Liver (tissue), 9 donors: ENCODE measurements around the gene HMX3. TPM values are rescaled to one million over a fixed set of nuclear protein-coding genes. Genes with fewer than 3 reads are reported as not detected.

Experiments
- DNase-seq: peaks from one replicate; pipeline ENCODE4 v3.0.0-alpha.2; 2017; ENCODE audit warnings: low spot score
- H3K27ac ChIP-seq, 2 donors: one replicate each; pipeline ENCODE4 v1.7.0; 2013; ENCODE audit warnings: inconsistent platforms in 2 of 2, low read length in 2 of 2, control low read depth in 1 of 2, low read depth in 1 of 2, mild to moderate bottlenecking in 1 of 2
- H3K27me3 ChIP-seq, 4 donors: one replicate each; pipeline versions ENCODE4 v1.6.1 to v1.7.0; 2013; ENCODE audit warnings: low read length in 3 of 4, inconsistent platforms in 1 of 4, mild to moderate bottlenecking in 1 of 4, moderate library complexity in 1 of 4; ENCODE audit not compliant: control insufficient read depth in 4 of 4, insufficient read depth in 4 of 4
- H3K36me3 ChIP-seq, 4 donors: one replicate each; pipeline versions ENCODE4 v1.6.1 to v1.7.0; 2013; ENCODE audit warnings: low read length in 3 of 4, mild to moderate bottlenecking in 3 of 4, low read depth in 1 of 4, moderate library complexity in 1 of 4; ENCODE audit not compliant: control insufficient read depth in 4 of 4, insufficient read depth in 3 of 4
- H3K4me1 ChIP-seq, 4 donors: one replicate each; pipeline versions ENCODE4 v1.6.1 to v1.7.0; 2013; ENCODE audit warnings: low read length in 3 of 4, mild to moderate bottlenecking in 3 of 4, moderate library complexity in 1 of 4; ENCODE audit not compliant: control insufficient read depth in 4 of 4, insufficient read depth in 4 of 4
- H3K4me3 ChIP-seq, 3 donors: one replicate each; pipeline versions ENCODE4 v1.6.1 to v1.7.0; 2013; ENCODE audit warnings: low read length in 3 of 3, control low read depth in 1 of 3, low read depth in 1 of 3, mild to moderate bottlenecking in 1 of 3
- H3K9ac ChIP-seq, 2 donors: one replicate each; pipeline ENCODE4 v1.7.0; 2013; ENCODE audit warnings: low read length in 2 of 2, mild to moderate bottlenecking in 2 of 2, moderate library complexity in 2 of 2, control low read depth in 1 of 2, low read depth in 1 of 2
- H3K9me3 ChIP-seq, 4 donors: one replicate each; pipeline versions ENCODE4 v1.6.1 to v1.7.0; 2013; ENCODE audit warnings: low read length in 3 of 4; ENCODE audit not compliant: control insufficient read depth in 4 of 4
- ATF3 ChIP-seq: IDR thresholded peaks from 2 replicates; pipeline ENCODE4 v1.6.1; 2016; ENCODE audit warnings: antibody characterized with exemption
- CTCF ChIP-seq: fragments of 150-350 bp; IDR thresholded peaks from 2 replicates; pipeline ENCODE4 v1.5.1; 2017; ENCODE audit warnings: improper control_type of control experiment, low read depth, low read length; ENCODE audit not compliant: missing input control
- EGR1 ChIP-seq, 2 donors: IDR thresholded peaks; 2 replicates each; pipeline ENCODE4 v1.6.1; 2016 to 2018; ENCODE audit warnings: antibody characterized with exemption in 2 of 2, low read depth in 2 of 2
- FOXA2 ChIP-seq: IDR thresholded peaks from 2 replicates; pipeline ENCODE4 v1.6.1; 2016; ENCODE audit warnings: antibody characterized with exemption
- HNF4A ChIP-seq, 2 donors: conservative IDR thresholded peaks; 2 replicates each; pipeline ENCODE4 v1.6.1; 2016; ENCODE audit warnings: antibody characterized with exemption in 2 of 2, mild to moderate bottlenecking in 2 of 2
- NR2F2 ChIP-seq: IDR thresholded peaks from 2 replicates; pipeline ENCODE4 v1.6.1; 2016; ENCODE audit warnings: antibody characterized with exemption
- REST ChIP-seq: IDR thresholded peaks from 2 replicates; pipeline ENCODE4 v1.6.1; 2016; ENCODE audit warnings: antibody characterized with exemption, mild to moderate bottlenecking
- RXRA ChIP-seq, 2 donors: IDR thresholded peaks; 2 replicates each; pipeline ENCODE4 v1.6.1; 2017 to 2018; ENCODE audit warnings: antibody characterized with exemption in 2 of 2, mild to moderate bottlenecking in 1 of 2
- TAF1 ChIP-seq: conservative IDR thresholded peaks from 2 replicates; pipeline ENCODE4 v1.6.1; 2016; ENCODE audit warnings: antibody characterized with exemption, mild to moderate bottlenecking
- YY1 ChIP-seq: IDR thresholded peaks from 2 replicates; pipeline ENCODE4 v1.6.1; 2016; ENCODE audit warnings: antibody characterized with exemption, mild to moderate bottlenecking
- ZBTB33 ChIP-seq: IDR thresholded peaks from 2 replicates; pipeline ENCODE4 v1.6.1; 2016; ENCODE audit warnings: antibody characterized with exemption
- WGBS: extraction: QIAGEN DNeasy Blood & Tissue Kit; methylation state at CpG from one replicate; pipeline ENCODE4 v1.1.7; 2013; 5-methylcytosine and 5-hydroxymethylcytosine counted together
- polyA plus RNA-seq, 2 donors: library from polyadenylated mRNA; stranded (reverse) in 1 of 2; unstranded in 1 of 2; fragments of 200-250 nt in 1 of 2; fragments of >200 nt in 1 of 2; fragmentation: Nextera tagmentation in 1 of 2; extraction: Ambion mirVana in 1 of 2; gene quantifications; one replicate each; pipeline versions ENCODE4 v1.2.1 to v1.2.3, GENCODE V29; 2013 to 2015
- total RNA-seq, 2 donors: library from RNA; depleted of rRNA; stranded (reverse); fragments of >200 nt; gene quantifications; one replicate each; pipeline ENCODE4 v1.2.3, GENCODE V29; 2014
- donor health status: healthy.
- donor health status: healthy.
- donor health status: healthy.
- donor health status: healthy.
- donor health status: healthy.

The HMX3 gene
- total and polyA plus RNA-seq, 4 donors: not detected

GRCh38 chr10:123148414-123149161, 12.8 kb downstream of the HMX3 start:
- H3K4me3 ChIP-seq: no peak overlapping the region
- H3K27ac ChIP-seq: no peak overlapping the region
- H3K27me3 ChIP-seq: peaks cover 12 to 41% (median 27%) of the 10 kb centered on the region in 4 donors
- 5% methylated on average over 55 of the region's 55 CpGs for WGBS
- peaks cover 10 to 38% (median 20%) of the 10 kb centered on the region in 4 donors for H3K4me1 ChIP-seq
- no peak for TF ChIP-seq RXRA (IDR thresholded peaks at IDR 0.05)
- no peak for TF ChIP-seq NR2F2
- no peak for TF ChIP-seq REST
- TF ChIP-seq TAF1: no peak
- TF ChIP-seq YY1: no peak
- TF ChIP-seq ZBTB33: no peak
- TF ChIP-seq ATF3: no peak
- TF ChIP-seq HNF4A (conservative IDR thresholded peaks at IDR 0.05): no peak
- no peak for TF ChIP-seq EGR1 (IDR thresholded peaks at IDR 0.05; ENCODE audit: low read depth in 2 of 2)
- H3K9ac ChIP-seq: no peak overlapping the region
- H3K9me3 ChIP-seq: no peaks in the 10 kb centered on the region
- no peaks in the 10 kb centered on the region for H3K36me3 ChIP-seq
- DNase-seq: no peak

- Histone ChIP-seq H3K36me3 (no peaks in the 10 kb centered on the region), H3K27me3 (peaks cover 12 to 41% (median 26%) of the 10 kb centered on the region in 4 donors), H3K27ac (no peak overlapping the region), H3K4me3 (peak overlapping the region in 1 of 3 donors; percentile 37), H3K4me1 (peaks cover 10 to 38% (median 20%) of the 10 kb centered on the region in 4 donors), H3K9me3 (no peaks in the 10 kb centered on the region), H3K9ac (no peak overlapping the region)
- TF ChIP-seq FOXA2 (no peak), CTCF (no peak)
- 6% methylated on average over 12 of the region's 12 CpGs for WGBS
- no peak for DNase-seq
Observed at GRCh38 chr10:123149162-123149567, 13.4 kb downstream of the HMX3 start.
